B cell (primary cell): Measurements from ENCODE around the gene MAN2A1. TPM values are rescaled to one million over a fixed set of nuclear protein-coding genes. Genes with fewer than 3 reads are reported as not detected.

Experiments
- ATAC-seq: fragments of 200-7000 bp; cut with Tn5 transposase; one replicate; pipeline ENCODE4 v1.10.0; 2021; ENCODE audit warnings: low read depth, mild to moderate bottlenecking, moderate number of reproducible peaks, moderate library complexity
- CTCF ChIA-PET: fragments of 350-600 bp; sonication (Branson Sonifier 250); formaldehyde crosslinking; loops from one replicate; lab custom pipeline; 2021; ENCODE audit warnings: antibody characterized with exemption, inconsistent platforms; lab: Charles Lee
- POLR2A ChIA-PET: fragments of 350-600 bp; sonication (Branson Sonifier 250); formaldehyde crosslinking; loops from one replicate; lab custom pipeline; 2021; ENCODE audit warnings: antibody characterized with exemption; lab: Charles Lee
- DNase-seq: peaks from one replicate; pipeline ENCODE4 v3.0.0; 2013
- H2AFZ ChIP-seq: 2 replicates; pipeline ENCODE4 v1.6.1; 2012; ENCODE audit warnings: mild to moderate bottlenecking, low read depth, low read length; ENCODE audit not compliant: insufficient read depth, poor library complexity, severe bottlenecking
- H3K27ac ChIP-seq, 2 donors: 1 replicate in 1 of 2; 2 replicates in 1 of 2; pipeline ENCODE4 v1.5.1; 2012 to 2013; ENCODE audit warnings: low read length in 2 of 2, mild to moderate bottlenecking in 2 of 2, moderate library complexity in 1 of 2
- H3K27me3 ChIP-seq, 4 experiments: fragments of 200-600 bp in 1 of 4; sonication (generic) in 1 of 4; replicated peaks in 1 of 4; 1 replicate in 2 of 4; 2 replicates in 2 of 4; pipeline versions ENCODE4 v1.6.1 to v1.7.0; 2013 to 2016; ENCODE audit warnings: low read length in 3 of 4, mild to moderate bottlenecking in 2 of 4, mixed read lengths in 1 of 4, moderate library complexity in 1 of 4; ENCODE audit not compliant: insufficient read depth in 4 of 4, control insufficient read depth in 3 of 4; ENCODE audit errors: control extremely low read depth in 1 of 4
- H3K36me3 ChIP-seq, 2 experiments: replicated peaks in 1 of 2; 1 replicate in 1 of 2; 2 replicates in 1 of 2; pipeline versions ENCODE4 v1.6.1 to v1.7.1; 2013; ENCODE audit warnings: low read length in 1 of 2; ENCODE audit not compliant: insufficient read depth in 2 of 2, control insufficient read depth in 1 of 2; ENCODE audit errors: control extremely low read depth in 1 of 2, extremely low read depth in 1 of 2
- H3K4me1 ChIP-seq, 2 donors: fragments of 200-600 bp in 1 of 2; sonication (generic) in 1 of 2; 1 replicate in 1 of 2; 2 replicates in 1 of 2; pipeline versions ENCODE4 v1.5.1 to v1.6.1; 2013 to 2017; ENCODE audit warnings: low read length in 2 of 2; ENCODE audit not compliant: control insufficient read depth in 2 of 2, insufficient read depth in 2 of 2
- H3K4me2 ChIP-seq: replicated peaks from 2 replicates; pipeline ENCODE3; 2012; ENCODE audit warnings: mild to moderate bottlenecking, low read depth, low read length; ENCODE audit not compliant: poor library complexity, severe bottlenecking
- H3K4me3 ChIP-seq, 5 experiments: fragments of 200-600 bp in 1 of 5; sonication (generic) in 1 of 5; 1 replicate in 3 of 5; 2 replicates in 2 of 5; pipeline versions ENCODE4 v1.5.1 to v1.7.0; 2011 to 2016; ENCODE audit warnings: low read length in 4 of 5, mild to moderate bottlenecking in 4 of 5, low read depth in 2 of 5, control low read depth in 1 of 5, moderate library complexity in 1 of 5; ENCODE audit not compliant: insufficient read depth in 1 of 5; ENCODE audit errors: control extremely low read depth in 1 of 5, extremely low read depth in 1 of 5
- H3K79me2 ChIP-seq: fragments of 200-600 bp; sonication (generic); one replicate; pipeline ENCODE4 v1.6.0; 2016; ENCODE audit warnings: low read length; ENCODE audit not compliant: control insufficient read depth, insufficient read depth
- H3K9ac ChIP-seq: fragments of 200-600 bp; sonication (generic); 2 replicates; pipeline ENCODE4 v1.6.1; 2017; ENCODE audit warnings: mild to moderate bottlenecking, low read length, moderate library complexity
- H3K9me3 ChIP-seq, 3 donors: one replicate each; pipeline versions ENCODE4 v1.6.1 to v1.7.1; 2013; ENCODE audit warnings: low read length in 2 of 3; ENCODE audit not compliant: control insufficient read depth in 2 of 3, insufficient read depth in 1 of 3; ENCODE audit errors: control extremely low read depth in 1 of 3
- H4K20me1 ChIP-seq: 2 replicates; pipeline ENCODE4 v1.6.0; 2012; ENCODE audit warnings: mild to moderate bottlenecking, low read length; ENCODE audit not compliant: insufficient read depth, control insufficient read depth, poor library complexity, severe bottlenecking
- H3K27ac Mint-ChIP-seq: one replicate; pipeline ENCODE4 v1.8.0; 2021; ENCODE audit warnings: mixed read lengths
- H3K27me3 Mint-ChIP-seq: one replicate; pipeline ENCODE4 v1.8.0; 2021; ENCODE audit warnings: mixed read lengths
- H3K4me1 Mint-ChIP-seq: one replicate; pipeline ENCODE4 v1.8.0; 2021; ENCODE audit warnings: mixed read lengths
- H3K4me3 Mint-ChIP-seq: one replicate; pipeline ENCODE4 v1.8.0; 2021; ENCODE audit warnings: mixed read lengths
- H3K9me3 Mint-ChIP-seq: one replicate; pipeline ENCODE4 v1.8.0; 2022; ENCODE audit warnings: mixed read lengths; ENCODE audit not compliant: insufficient read depth
- EZH2 ChIP-seq: IDR thresholded peaks from 2 replicates; pipeline ENCODE4 v1.6.1; 2012; ENCODE audit warnings: borderline replicate concordance, low read depth, mild to moderate bottlenecking, moderate library complexity, low read length; ENCODE audit not compliant: insufficient read depth, poor library complexity, severe bottlenecking
- WGBS: methylation state at CpG from one replicate; pipeline ENCODE4 v1.1.5; 2013; ENCODE audit warnings: missing lambda C conversion rate; ENCODE audit not compliant: insufficient coverage; 5-methylcytosine and 5-hydroxymethylcytosine counted together
- intact Hi-C: fragments of 100-400 bp; cut with micrococcal nuclease; formaldehyde crosslinking; loops from one replicate; pipeline ENCODE4 v1.10.0; 2022
- polyA plus RNA-seq: library from polyadenylated mRNA; depleted of rRNA; stranded (reverse); fragments of >200 nt; gene quantifications from 2 replicates; pipeline ENCODE4 v1.2.3, GENCODE V29; 2012
- total RNA-seq, 2 donors: library from RNA; stranded (reverse); fragments of 120-200 nt in 1 of 2; gene quantifications; 1 replicate in 1 of 2; 2 replicates in 1 of 2; pipeline versions ENCODE4 v1.2.3 to v1.2.4, GENCODE V29; 2013 to 2022
- TF ChIP-seq, protein P1 (sequence below): fragments of 200-600 bp; IDR thresholded peaks from one replicate; pipeline ENCODE4 v1.8.0; 2022; ENCODE audit warnings: antibody characterized with exemption, mild to moderate bottlenecking

The MAN2A1 gene
- total and polyA plus RNA-seq, 2 donors (not counting 1 experiment from before 2014, with no cell fraction given), result 12.7 to 55.0 TPM

DNA sequence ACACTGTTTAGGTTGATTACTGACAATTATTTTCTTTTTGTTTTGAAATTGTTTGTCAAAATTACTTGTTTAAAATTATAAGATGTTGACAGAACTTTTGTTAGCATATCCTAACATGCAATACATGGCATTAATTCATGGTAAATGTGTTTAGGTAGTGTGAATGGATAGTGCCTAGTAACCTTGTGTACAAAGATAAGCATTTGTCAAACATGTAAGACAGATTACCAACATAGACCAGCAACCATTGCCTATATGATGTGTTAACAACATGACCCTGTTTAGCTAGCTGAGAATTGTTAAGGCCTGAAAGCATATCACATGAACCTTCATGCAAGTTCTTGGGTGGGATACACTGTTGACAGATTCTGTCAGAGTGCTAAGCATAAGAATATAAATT is 13.4 kb downstream of the MAN2A1 start:
- no peak overlapping the region for H3K27ac ChIP-seq
- ChIA-PET CTCF (interaction anchor here (1.2 kb wide), 1 partner anchor 15 kb away, joined by 3 read pairs; no protein-coding TSS in a partner anchor), POLR2A (no interaction called here)
- intact Hi-C loops, result no loop called here
- no peak overlapping the region for H2AFZ ChIP-seq
- H3K4me3 ChIP-seq, result no peak overlapping the region
- no peak overlapping the region for H3K9ac ChIP-seq
- no peak overlapping the region for H3K4me2 ChIP-seq
- Mint-ChIP-seq H3K9me3 (no peaks in the 10 kb centered on the region), H3K4me1 (peaks cover 72% of the 10 kb centered on the region), H3K27me3 (no peaks in the 10 kb centered on the region), H3K27ac (no peak overlapping the region), H3K4me3 (no peak overlapping the region)
- H3K27me3 ChIP-seq, result no peaks in the 10 kb centered on the region
- H3K36me3 ChIP-seq, result peaks cover 3 to 4% of the 10 kb centered on the region in 2 experiments
- H3K79me2 ChIP-seq, result peaks cover 100% of the 10 kb centered on the region
- TF ChIP-seq EZH2, result no peak
- no peak for ATAC-seq
- peaks cover 53% of the 10 kb centered on the region for H4K20me1 ChIP-seq
- no peaks in the 10 kb centered on the region for H3K9me3 ChIP-seq
- no peak for DNase-seq
- H3K4me1 ChIP-seq, result peaks cover 21 to 28% of the 10 kb centered on the region in 2 donors

- Histone ChIP-seq H3K4me1 (peaks cover 22 to 25% of the 10 kb centered on the region in 2 donors), H3K4me3 (no peak overlapping the region), H4K20me1 (peaks cover 60% of the 10 kb centered on the region), H3K27me3 (no peaks in the 10 kb centered on the region), H3K79me2 (peaks cover 100% of the 10 kb centered on the region), H3K36me3 (peaks cover 3 to 4% of the 10 kb centered on the region in 2 experiments), H2AFZ (no peak overlapping the region), H3K27ac (no peak overlapping the region), H3K4me2 (no peak overlapping the region), H3K9me3 (no peaks in the 10 kb centered on the region), H3K9ac (no peak overlapping the region)
- TF ChIP-seq, protein P1, sequence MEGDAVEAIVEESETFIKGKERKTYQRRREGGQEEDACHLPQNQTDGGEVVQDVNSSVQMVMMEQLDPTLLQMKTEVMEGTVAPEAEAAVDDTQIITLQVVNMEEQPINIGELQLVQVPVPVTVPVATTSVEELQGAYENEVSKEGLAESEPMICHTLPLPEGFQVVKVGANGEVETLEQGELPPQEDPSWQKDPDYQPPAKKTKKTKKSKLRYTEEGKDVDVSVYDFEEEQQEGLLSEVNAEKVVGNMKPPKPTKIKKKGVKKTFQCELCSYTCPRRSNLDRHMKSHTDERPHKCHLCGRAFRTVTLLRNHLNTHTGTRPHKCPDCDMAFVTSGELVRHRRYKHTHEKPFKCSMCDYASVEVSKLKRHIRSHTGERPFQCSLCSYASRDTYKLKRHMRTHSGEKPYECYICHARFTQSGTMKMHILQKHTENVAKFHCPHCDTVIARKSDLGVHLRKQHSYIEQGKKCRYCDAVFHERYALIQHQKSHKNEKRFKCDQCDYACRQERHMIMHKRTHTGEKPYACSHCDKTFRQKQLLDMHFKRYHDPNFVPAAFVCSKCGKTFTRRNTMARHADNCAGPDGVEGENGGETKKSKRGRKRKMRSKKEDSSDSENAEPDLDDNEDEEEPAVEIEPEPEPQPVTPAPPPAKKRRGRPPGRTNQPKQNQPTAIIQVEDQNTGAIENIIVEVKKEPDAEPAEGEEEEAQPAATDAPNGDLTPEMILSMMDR, result no peak
- no peaks in the 10 kb centered on the region for H3K27me3 Mint-ChIP-seq
- H3K9me3 Mint-ChIP-seq, result no peaks in the 10 kb centered on the region
- DNase-seq (no peak), ATAC-seq (no peak)
- POLR2A ChIA-PET, result no interaction called here
- H3K4me3 Mint-ChIP-seq, result no peak overlapping the region
- 64% methylated on average over 1 of the region's 1 CpG for WGBS
- H3K27ac Mint-ChIP-seq, result no peak overlapping the region
- H3K4me1 Mint-ChIP-seq, result peaks cover 71% of the 10 kb centered on the region
- CTCF ChIA-PET, result interaction anchor here (0.7 to 1.2 kb wide), 2 partner anchors 10 to 15 kb away, joined by 3 to 4 read pairs; no protein-coding TSS in a partner anchor
- intact Hi-C loops, result no loop called here
Measured at GRCh38 chr5:109703829-109704228, 14.1 kb downstream of the MAN2A1 start.
